ENCODE results near the gene NMNAT1.
"Not testable (repeated sequence)": the region's sequence is repeated elsewhere in the genome, so short reads cannot be mapped to it uniquely, and the experiment has no call there.

Gene NMNAT1

GRCh38 chr1:10028956-10029500 is 85.8 kb downstream of the NMNAT1 start:
- not testable (repeated sequence) for H3K4me1 ChIP-seq (ENCODE audit: control insufficient read depth, insufficient read depth, low read length); H3K4me3 ChIP-seq (ENCODE audit: low read length); H3K27me3 ChIP-seq (ENCODE audit: control insufficient read depth, insufficient read depth, low read length); H3K9ac ChIP-seq (ENCODE audit: low read length); H3K27ac ChIP-seq (ENCODE audit: low read depth, low read length); H3K36me3 ChIP-seq (ENCODE audit: control insufficient read depth, insufficient read depth, low read length)

DNA sequence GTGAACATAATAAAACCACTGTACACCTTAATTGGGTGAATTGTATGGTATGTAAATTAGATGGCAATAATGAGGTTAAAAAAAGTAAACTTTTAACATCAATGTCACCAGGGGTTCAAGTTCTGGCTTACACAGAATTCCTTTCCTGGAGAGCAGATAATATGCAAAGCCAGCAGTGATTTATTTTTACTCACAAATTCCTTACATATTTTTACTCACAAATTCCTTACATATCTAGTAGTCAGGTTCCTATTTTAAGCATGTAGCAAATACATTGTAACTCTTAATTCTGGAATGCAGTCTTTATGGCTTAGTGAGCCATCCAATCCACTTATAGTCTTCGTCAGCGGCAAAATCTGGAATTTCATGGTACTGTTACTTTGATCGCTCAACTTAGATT is 88.2 kb downstream of the NMNAT1 start:
- Histone ChIP-seq H3K27me3 (ENCODE audit: control insufficient read depth, insufficient read depth, low read length) (no peaks in the 10 kb centered on the region), H3K9ac (ENCODE audit: low read length) (no peak overlapping the region), H3K27ac (ENCODE audit: low read depth, low read length) (no peak overlapping the region), H3K4me1 (ENCODE audit: control insufficient read depth, insufficient read depth, low read length) (peaks cover 5% of the 10 kb centered on the region), H3K4me3 (ENCODE audit: low read length) (no peak overlapping the region), H3K36me3 (ENCODE audit: control insufficient read depth, insufficient read depth, low read length) (no peaks in the 10 kb centered on the region)

DNA sequence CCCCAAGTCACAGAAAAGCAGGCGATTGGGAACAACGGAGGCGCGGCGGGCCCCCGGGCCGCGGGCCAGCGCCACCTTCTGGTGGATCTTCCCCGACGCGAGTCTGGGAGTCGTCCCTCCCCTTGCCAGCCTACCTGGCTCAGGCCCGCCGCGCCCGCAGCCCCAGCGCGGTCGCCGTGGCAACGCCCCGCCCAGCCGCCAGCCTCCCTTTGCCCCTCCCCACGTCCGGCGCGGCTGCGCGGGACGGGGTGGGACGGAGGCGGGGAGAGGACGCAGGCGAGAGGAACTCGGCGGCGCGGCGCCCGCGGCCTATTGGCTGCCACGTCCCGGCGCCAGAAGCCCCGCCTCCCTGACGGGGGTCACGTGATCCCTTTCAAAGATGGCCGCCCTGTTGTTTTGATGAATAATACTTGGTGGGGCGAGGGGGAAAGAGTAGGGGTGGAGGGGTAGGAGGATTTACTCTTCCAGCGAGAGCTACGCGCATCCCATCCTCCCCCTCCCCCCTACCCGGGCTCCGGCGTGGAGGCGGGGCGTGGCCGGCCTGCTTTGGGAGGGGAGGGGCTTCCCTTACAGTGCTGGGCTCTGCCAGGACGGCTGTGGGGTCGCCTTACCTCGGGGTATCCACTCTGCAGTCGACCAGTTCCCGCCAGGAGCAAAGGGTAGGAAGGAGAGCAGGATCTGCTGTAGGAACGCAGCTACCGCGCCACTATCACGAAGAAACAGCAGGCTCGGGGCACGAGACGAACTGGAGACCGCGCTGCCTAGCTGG is 89.5 kb downstream of the NMNAT1 start, which contains the start of gene UBE4B:
Gene UBE4B (plus strand): TSS at position 369 of the 769 bp plus-strand sequence. CDS start 713 bp downstream, outside the sequence.
- peaks cover 5% of the 10 kb centered on the region for H3K4me1 ChIP-seq (ENCODE audit: control insufficient read depth, insufficient read depth, low read length)
- H3K27me3 ChIP-seq (ENCODE audit: control insufficient read depth, insufficient read depth, low read length): no peaks in the 10 kb centered on the region
- H3K36me3 ChIP-seq (ENCODE audit: control insufficient read depth, insufficient read depth, low read length): peaks cover 3% of the 10 kb centered on the region
- H3K9ac ChIP-seq (ENCODE audit: low read length): peak within 1 kb of the TSS; percentile 77
- H3K4me3 ChIP-seq (ENCODE audit: low read length): peak within 1 kb of the TSS; percentile 95
- peak within 1 kb of the TSS; percentile 98 for H3K27ac ChIP-seq (ENCODE audit: low read depth, low read length)

GRCh38 chr1:10033359-10033845 is 90.1 kb downstream of the NMNAT1 start:
- Histone ChIP-seq H3K27ac (ENCODE audit: low read depth, low read length) (peak overlapping the region; percentile 98), H3K9ac (ENCODE audit: low read length) (peak overlapping the region; percentile 77), H3K4me1 (ENCODE audit: control insufficient read depth, insufficient read depth, low read length) (peaks cover 5% of the 10 kb centered on the region)

More at GRCh38 chr1:10033359-10033845, 90.1 kb downstream of the NMNAT1 start:
- H3K4me3 ChIP-seq (ENCODE audit: low read length): peak overlapping the region; percentile 95
- H3K27me3 ChIP-seq (ENCODE audit: control insufficient read depth, insufficient read depth, low read length): no peaks in the 10 kb centered on the region
- peaks cover 3% of the 10 kb centered on the region for H3K36me3 ChIP-seq (ENCODE audit: control insufficient read depth, insufficient read depth, low read length)
